GM13976 (cell line): ENCODE results near the gene ATP1A1.

ENCODE experiments used
- DNase-seq: peaks from one replicate; pipeline ENCODE4 v3.0.0; 2012; ENCODE audit warnings: low spot score
- in situ Hi-C: fragments of 300-500 bp; cut with MboI; formaldehyde crosslinking; loops from one replicate; pipeline ENCODE4 v1.12.0; 2022; ENCODE audit warnings: low sequenced_read_pairs, mixed read lengths, inconsistent platforms; ENCODE audit not compliant: unreplicated experiment
- TF ChIP-seq, protein P1 (sequence below): IDR thresholded peaks from 2 replicates; pipeline ENCODE4 v1.5.1; 2012; ENCODE audit warnings: borderline replicate concordance, mild to moderate bottlenecking; ENCODE audit not compliant: insufficient read depth; ENCODE audit errors: extremely low read depth, missing control alignments, control extremely low read depth

Gene ATP1A1

DNA sequence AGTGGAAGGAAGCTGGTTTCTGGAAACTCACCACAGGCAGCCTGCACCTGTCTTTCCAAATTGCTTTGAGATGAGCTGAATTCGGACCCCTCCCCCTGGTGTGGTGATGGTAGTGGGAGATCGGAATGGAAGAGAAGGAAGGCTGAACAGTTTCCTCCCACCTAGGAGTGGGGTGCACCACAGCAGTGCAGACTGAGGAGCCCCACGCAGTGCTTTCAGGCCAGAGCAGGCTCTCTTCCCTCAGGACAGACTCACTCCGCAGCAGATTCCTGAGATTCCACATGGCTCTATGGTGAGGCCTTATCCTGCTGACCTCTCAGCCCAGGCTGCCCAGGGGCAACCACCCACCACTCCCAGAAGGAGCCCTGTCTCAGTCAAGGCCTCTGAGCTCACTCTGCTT, 80.9 kb downstream of the ATP1A1 start:
- TF ChIP-seq, protein P1, sequence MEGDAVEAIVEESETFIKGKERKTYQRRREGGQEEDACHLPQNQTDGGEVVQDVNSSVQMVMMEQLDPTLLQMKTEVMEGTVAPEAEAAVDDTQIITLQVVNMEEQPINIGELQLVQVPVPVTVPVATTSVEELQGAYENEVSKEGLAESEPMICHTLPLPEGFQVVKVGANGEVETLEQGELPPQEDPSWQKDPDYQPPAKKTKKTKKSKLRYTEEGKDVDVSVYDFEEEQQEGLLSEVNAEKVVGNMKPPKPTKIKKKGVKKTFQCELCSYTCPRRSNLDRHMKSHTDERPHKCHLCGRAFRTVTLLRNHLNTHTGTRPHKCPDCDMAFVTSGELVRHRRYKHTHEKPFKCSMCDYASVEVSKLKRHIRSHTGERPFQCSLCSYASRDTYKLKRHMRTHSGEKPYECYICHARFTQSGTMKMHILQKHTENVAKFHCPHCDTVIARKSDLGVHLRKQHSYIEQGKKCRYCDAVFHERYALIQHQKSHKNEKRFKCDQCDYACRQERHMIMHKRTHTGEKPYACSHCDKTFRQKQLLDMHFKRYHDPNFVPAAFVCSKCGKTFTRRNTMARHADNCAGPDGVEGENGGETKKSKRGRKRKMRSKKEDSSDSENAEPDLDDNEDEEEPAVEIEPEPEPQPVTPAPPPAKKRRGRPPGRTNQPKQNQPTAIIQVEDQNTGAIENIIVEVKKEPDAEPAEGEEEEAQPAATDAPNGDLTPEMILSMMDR: no peak
- in situ Hi-C loops: no loop called here
- no peak for DNase-seq
